ENCODE results near the gene PTPRD.

Gene PTPRD

GRCh38 chr9:8874482-8874881, 1738.3 kb downstream of the PTPRD start:
- TF ChIP-seq TAF1 (IDR thresholded peaks at IDR 0.05; ENCODE audit: borderline replicate concordance, insufficient read depth, low read length) (no peak), POLR2AphosphoS5 (IDR thresholded peaks at IDR 0.05; ENCODE audit: low read depth, low read length) (no peak), SIN3A (IDR thresholded peaks at IDR 0.05; ENCODE audit: borderline replicate concordance, insufficient read depth, low read length) (no peak), FOXP2 (optimal IDR thresholded peaks at IDR 0.05; ENCODE audit: borderline replicate concordance, extremely low read depth, extremely low read length, insufficient read depth) (no peak), REST (IDR thresholded peaks at IDR 0.05; ENCODE audit: insufficient read depth in 1 of 2, low read depth in 2 of 2, low read length in 2 of 2) (no peak)

- TF ChIP-seq SIN3A (IDR thresholded peaks at IDR 0.05; ENCODE audit: borderline replicate concordance, insufficient read depth, low read length) (no peak), FOXP2 (optimal IDR thresholded peaks at IDR 0.05; ENCODE audit: borderline replicate concordance, extremely low read depth, extremely low read length, insufficient read depth) (no peak), REST (IDR thresholded peaks at IDR 0.05; ENCODE audit: insufficient read depth in 1 of 2, low read depth in 2 of 2, low read length in 2 of 2) (no peak), POLR2AphosphoS5 (IDR thresholded peaks at IDR 0.05; ENCODE audit: low read depth, low read length) (no peak), TAF1 (IDR thresholded peaks at IDR 0.05; ENCODE audit: borderline replicate concordance, insufficient read depth, low read length) (no peak)
These were observed 1740.0 kb downstream of the PTPRD start for GRCh38 chr9:8872802-8873201.

- TF ChIP-seq SIN3A (IDR thresholded peaks at IDR 0.05; ENCODE audit: borderline replicate concordance, insufficient read depth, low read length) (no peak), REST (IDR thresholded peaks at IDR 0.05; ENCODE audit: insufficient read depth in 1 of 2, low read depth in 2 of 2, low read length in 2 of 2) (no peak), FOXP2 (optimal IDR thresholded peaks at IDR 0.05; ENCODE audit: borderline replicate concordance, extremely low read depth, extremely low read length, insufficient read depth) (no peak), TAF1 (IDR thresholded peaks at IDR 0.05; ENCODE audit: borderline replicate concordance, insufficient read depth, low read length) (no peak), POLR2AphosphoS5 (IDR thresholded peaks at IDR 0.05; ENCODE audit: low read depth, low read length) (no peak)
These were observed 1740.9 kb downstream of the PTPRD start for GRCh38 chr9:8871796-8872445.

GRCh38 chr9:8871396-8871795, 1741.4 kb downstream of the PTPRD start:
- TF ChIP-seq SIN3A (IDR thresholded peaks at IDR 0.05; ENCODE audit: borderline replicate concordance, insufficient read depth, low read length) (no peak), TAF1 (IDR thresholded peaks at IDR 0.05; ENCODE audit: borderline replicate concordance, insufficient read depth, low read length) (no peak), FOXP2 (optimal IDR thresholded peaks at IDR 0.05; ENCODE audit: borderline replicate concordance, extremely low read depth, extremely low read length, insufficient read depth) (no peak), REST (IDR thresholded peaks at IDR 0.05; ENCODE audit: insufficient read depth in 1 of 2, low read depth in 2 of 2, low read length in 2 of 2) (no peak)

Data from PFSK-1 (cell line).